Lower leg skin (tissue), 3 donors: ENCODE results near the gene DDX60.

Experiments
- POLR2A ChIP-seq, 2 donors: fragments of 450-650 bp; IDR thresholded peaks; one replicate each; pipeline ENCODE4 v1.6.1; 2016 to 2017; ENCODE audit warnings: antibody characterized with exemption in 2 of 2, mild to moderate bottlenecking in 1 of 2, moderate library complexity in 1 of 2
- TF ChIP-seq, protein P1 (sequence below), 3 donors: fragments of 450-650 bp; IDR thresholded peaks; one replicate each; pipeline ENCODE4 v1.5.1; 2016; ENCODE audit warnings: antibody characterized with exemption in 3 of 3, mild to moderate bottlenecking in 3 of 3, moderate library complexity in 2 of 3

DNA sequence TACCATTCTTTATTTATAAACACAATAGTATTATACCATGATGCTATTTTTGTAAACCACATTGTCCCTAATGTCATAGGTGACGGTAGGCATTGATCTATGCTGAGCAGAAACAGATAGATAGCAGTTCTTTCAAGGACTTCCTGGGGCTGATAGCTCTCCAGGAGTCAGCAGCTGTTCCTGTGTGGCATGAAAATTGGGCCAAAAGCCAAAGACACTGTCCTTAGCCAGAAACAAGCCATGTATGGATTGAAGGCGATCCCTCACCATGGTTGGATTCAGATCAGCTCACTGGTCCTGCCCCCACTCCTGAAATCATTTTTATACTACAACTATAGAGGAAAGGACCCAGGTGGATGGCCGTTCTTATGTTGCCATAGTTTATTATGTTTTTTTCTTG lies 53.6 kb downstream of the DDX60 start:
- TF ChIP-seq, protein P1, sequence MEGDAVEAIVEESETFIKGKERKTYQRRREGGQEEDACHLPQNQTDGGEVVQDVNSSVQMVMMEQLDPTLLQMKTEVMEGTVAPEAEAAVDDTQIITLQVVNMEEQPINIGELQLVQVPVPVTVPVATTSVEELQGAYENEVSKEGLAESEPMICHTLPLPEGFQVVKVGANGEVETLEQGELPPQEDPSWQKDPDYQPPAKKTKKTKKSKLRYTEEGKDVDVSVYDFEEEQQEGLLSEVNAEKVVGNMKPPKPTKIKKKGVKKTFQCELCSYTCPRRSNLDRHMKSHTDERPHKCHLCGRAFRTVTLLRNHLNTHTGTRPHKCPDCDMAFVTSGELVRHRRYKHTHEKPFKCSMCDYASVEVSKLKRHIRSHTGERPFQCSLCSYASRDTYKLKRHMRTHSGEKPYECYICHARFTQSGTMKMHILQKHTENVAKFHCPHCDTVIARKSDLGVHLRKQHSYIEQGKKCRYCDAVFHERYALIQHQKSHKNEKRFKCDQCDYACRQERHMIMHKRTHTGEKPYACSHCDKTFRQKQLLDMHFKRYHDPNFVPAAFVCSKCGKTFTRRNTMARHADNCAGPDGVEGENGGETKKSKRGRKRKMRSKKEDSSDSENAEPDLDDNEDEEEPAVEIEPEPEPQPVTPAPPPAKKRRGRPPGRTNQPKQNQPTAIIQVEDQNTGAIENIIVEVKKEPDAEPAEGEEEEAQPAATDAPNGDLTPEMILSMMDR (IDR thresholded peaks at IDR 0.05), result no peak
- no peak for TF ChIP-seq POLR2A (IDR thresholded peaks at IDR 0.05)
